ENCODE measurements around the gene CCNB2.
"Not testable (repeated sequence)": the region's sequence is repeated elsewhere in the genome, so short reads cannot be mapped to it uniquely, and the experiment has no call there.

CCNB2 gene

GRCh38 chr15:59104912-59105732 lies at the start of gene CCNB2:
Gene CCNB2, plus strand, starts transcription at chr15:59105146. Its CDS starts 123 bp downstream, at chr15:59105269.
- DNase-seq: peak; percentile 85 to 89

GRCh38 chr15:59059076-59059597 lies 45.8 kb upstream of the CCNB2 start:
- no peak for DNase-seq

- DNase-seq: no peak
These were observed 44.6 kb upstream of the CCNB2 start for GRCh38 chr15:59060348-59060747.

GRCh38 chr15:59063042-59063441 lies 41.9 kb upstream of the CCNB2 start:
- DNase-seq: no peak

- no peak for DNase-seq
These were observed 35.5 kb upstream of the CCNB2 start for GRCh38 chr15:59069430-59069829.

- no peak for DNase-seq
These were observed 30.3 kb upstream of the CCNB2 start for GRCh38 chr15:59074607-59075006.

GRCh38 chr15:59087731-59088130 lies 17.2 kb upstream of the CCNB2 start:
- DNase-seq: no peak

- DNase-seq: no peak
These were observed 10.9 kb upstream of the CCNB2 start for GRCh38 chr15:59094077-59094476.

- DNase-seq: no peak
These were observed 8.5 kb upstream of the CCNB2 start for GRCh38 chr15:59096429-59096828.

- no peak for DNase-seq
These were observed 5.7 kb upstream of the CCNB2 start for GRCh38 chr15:59099162-59099685.

GRCh38 chr15:59104602-59104911 lies 389 bp upstream of the CCNB2 start:
- DNase-seq: peak in 1 of 2 experiments; percentile 58

GRCh38 chr15:59105854-59106253 lies 908 bp downstream of the CCNB2 start:
- DNase-seq: no peak

GRCh38 chr15:59111251-59111650 lies 6.3 kb downstream of the CCNB2 start:
- DNase-seq: no peak

- no peak for DNase-seq
These were observed 10.1 kb downstream of the CCNB2 start for GRCh38 chr15:59115047-59115446.

- no peak for DNase-seq
These were observed 11.2 kb downstream of the CCNB2 start for GRCh38 chr15:59116141-59116540.

- DNase-seq: no peak
These were observed 11.8 kb downstream of the CCNB2 start for GRCh38 chr15:59116771-59117170.

- DNase-seq: no peak
These were observed 14.7 kb downstream of the CCNB2 start for GRCh38 chr15:59119625-59120024.

- DNase-seq: no peak
These were observed 16.0 kb downstream of the CCNB2 start for GRCh38 chr15:59120937-59121336.

GRCh38 chr15:59124261-59124660 lies 19.3 kb downstream of the CCNB2 start:
- DNase-seq: no peak

- not testable (repeated sequence) for DNase-seq
These were observed 20.7 kb downstream of the CCNB2 start for GRCh38 chr15:59125683-59126082.

- DNase-seq: not testable (repeated sequence)
These were observed 22.3 kb downstream of the CCNB2 start for GRCh38 chr15:59127255-59127654.

GRCh38 chr15:59131456-59131855 lies 26.5 kb downstream of the CCNB2 start:
- no peak for DNase-seq

- DNase-seq: no peak
These were observed 27.1 kb downstream of the CCNB2 start for GRCh38 chr15:59131969-59132562.

- DNase-seq: no peak
These were observed 29.0 kb downstream of the CCNB2 start for GRCh38 chr15:59133929-59134427.
